HG02981 (cell line): ENCODE measurements around the gene AKT1S1.
"Not testable (repeated sequence)": the region's sequence is repeated elsewhere in the genome, so short reads cannot be mapped to it uniquely, and the experiment has no call there.

ENCODE experiments used
- ATAC-seq: cut with Tn5 transposase; IDR thresholded peaks from one replicate; pipeline ENCODE4 v1.9.1; 2021; ENCODE audit warnings: mild to moderate bottlenecking, moderate library complexity; ENCODE audit not compliant: unreplicated experiment

The AKT1S1 gene

DNA sequence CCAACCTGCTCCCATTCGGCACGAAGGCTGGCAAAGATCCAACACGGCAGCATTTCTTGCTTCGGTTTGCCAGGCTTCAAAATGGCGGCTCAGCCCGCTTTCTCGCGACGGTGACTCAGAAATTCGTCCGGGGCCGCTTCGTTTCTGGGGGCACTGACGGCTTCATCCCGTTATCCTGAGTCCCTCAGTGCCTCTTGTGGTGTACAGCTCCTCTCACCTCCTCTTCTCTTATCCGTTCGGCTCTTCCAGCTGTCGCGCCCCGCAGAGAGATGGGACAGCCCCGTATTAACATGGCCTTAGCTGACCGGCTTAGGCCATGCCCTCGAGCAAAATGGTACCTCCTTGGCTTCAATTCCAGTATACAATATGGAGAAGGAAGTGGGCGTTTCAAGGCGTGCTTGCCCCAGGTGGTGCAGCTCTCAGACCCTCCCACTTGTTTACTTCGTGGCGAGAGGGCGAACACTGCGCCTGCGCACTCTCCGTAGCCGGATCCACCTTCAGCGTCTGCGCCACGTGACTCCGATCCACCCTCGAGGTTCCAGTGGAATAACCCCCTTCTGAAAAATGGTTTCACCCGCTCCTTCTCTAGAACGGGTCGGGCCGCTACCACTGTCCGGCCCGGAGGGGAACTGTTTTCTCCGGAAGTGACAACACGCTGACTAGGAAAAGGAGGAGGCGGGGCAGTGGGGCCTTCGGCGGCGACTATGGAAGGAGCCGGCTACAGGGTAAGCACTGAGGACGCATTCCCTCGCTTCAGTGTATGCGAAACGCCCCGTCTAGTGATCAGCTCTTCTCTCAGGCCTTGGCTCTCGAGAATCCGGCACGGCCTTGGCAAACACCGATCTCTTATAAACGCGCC, at the start of gene AKT1S1, which contains the start of gene TBC1D17:
TSS of gene AKT1S1 (minus strand) at position 336 of the 859 bp plus-strand sequence. CDS start 4,060 bp downstream, outside the sequence.
TSS of gene TBC1D17 (plus strand) at position 683 of the 859 bp plus-strand sequence. CDS start at position 705, 22 bp downstream.
- peak; percentile 61 for ATAC-seq

DNA sequence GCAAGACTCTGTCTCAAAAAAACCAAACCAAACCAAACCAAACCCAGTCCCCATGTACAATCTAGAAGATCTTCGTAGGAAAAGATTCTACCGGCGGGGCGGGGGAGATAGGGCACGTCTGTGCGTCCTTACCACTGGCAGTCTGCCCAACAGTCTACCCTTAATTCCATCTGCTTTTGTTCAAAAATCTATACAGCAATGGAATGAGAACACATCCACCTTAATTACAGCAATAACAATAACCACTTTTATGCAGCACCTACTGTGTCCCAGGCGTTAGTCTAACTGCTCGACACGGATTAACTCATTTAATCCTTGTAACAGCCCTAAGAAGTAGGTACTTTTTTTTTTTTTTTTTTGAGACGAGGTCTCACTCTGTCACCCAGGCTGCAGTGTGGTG, 49.4 kb upstream of the AKT1S1 start:
- ATAC-seq, result no peak

GRCh38 chr19:49925486-49925885, 48.3 kb upstream of the AKT1S1 start:
- ATAC-seq, result no peak

GRCh38 chr19:49924881-49925210, 47.7 kb upstream of the AKT1S1 start:
- not testable (repeated sequence) for ATAC-seq

- ATAC-seq, result no peak
Measured at GRCh38 chr19:49924004-49924880, 47.1 kb upstream of the AKT1S1 start.

- no peak for ATAC-seq
Measured at GRCh38 chr19:49923055-49924003, 46.2 kb upstream of the AKT1S1 start.

DNA sequence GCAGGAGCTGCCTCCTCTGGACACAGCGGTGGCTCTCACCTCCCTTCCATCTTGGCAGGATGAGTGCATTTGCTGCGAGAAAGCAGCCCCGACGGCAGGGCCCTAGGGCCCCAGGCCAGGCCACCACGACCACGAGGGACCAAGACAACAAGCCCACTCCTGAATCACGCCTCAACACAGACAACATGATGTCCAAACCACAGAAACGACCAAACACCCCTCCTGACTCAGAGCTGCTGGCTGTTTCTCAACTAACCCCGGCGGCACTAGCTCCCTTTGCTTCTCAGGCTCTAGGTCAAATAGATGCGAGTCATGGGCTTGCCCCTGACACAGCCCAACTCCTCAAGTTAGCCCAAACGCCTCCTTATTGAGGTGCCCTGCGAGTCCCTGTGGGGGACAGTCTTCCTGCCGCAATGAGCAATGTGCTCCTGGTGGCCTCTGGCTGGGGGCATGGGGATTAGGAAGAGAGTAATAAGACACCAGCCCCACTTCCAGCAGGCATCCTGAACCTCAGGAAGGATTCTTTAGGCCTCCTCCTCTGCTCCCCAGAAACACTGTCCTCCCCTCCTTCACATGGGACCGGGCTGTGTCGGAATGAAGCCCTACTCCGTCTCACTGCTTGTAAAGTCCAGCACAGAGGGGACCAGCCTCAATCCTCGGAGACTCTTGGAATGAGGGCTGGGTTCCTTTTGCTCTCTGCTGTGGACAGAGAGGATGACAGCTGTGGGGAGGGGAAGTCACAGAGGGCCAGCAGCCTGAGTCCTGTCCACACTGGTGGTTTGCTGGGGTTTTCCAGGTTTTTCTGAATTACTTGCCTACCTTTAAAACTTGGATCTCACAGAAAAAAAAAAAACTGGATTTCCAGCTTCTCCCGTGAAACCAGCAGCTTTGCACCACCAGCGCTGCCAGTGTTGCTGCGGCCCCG, 45.0 kb upstream of the AKT1S1 start:
- ATAC-seq, result no peak

- ATAC-seq, result no peak
Measured at GRCh38 chr19:49920624-49921363, 43.6 kb upstream of the AKT1S1 start.

DNA sequence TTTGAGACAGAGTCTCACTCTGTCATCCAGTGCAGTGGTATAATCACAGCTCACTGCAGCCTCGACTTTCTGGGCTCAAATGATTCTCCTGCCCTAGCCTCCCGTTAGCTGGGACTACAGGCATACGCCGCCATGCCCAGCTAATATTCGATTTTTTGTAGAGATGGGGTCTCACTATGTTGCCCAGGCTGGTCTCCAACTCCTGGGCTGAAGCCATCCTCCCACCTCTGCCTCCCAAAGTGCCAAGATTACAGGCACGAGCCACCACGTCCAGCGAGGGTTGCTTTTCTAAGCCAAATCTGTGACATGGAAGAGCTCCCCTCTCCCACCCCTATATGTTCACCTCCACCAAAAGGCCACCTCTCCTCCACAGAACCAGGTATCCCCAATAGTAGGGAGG, 40.9 kb upstream of the AKT1S1 start:
- no peak for ATAC-seq

GRCh38 chr19:49916839-49917733, 39.9 kb upstream of the AKT1S1 start:
- ATAC-seq, result no peak

- no peak for ATAC-seq
Measured at GRCh38 chr19:49915271-49915670, 38.1 kb upstream of the AKT1S1 start.

- ATAC-seq, result no peak
Measured at GRCh38 chr19:49913720-49914119, 36.6 kb upstream of the AKT1S1 start.

DNA sequence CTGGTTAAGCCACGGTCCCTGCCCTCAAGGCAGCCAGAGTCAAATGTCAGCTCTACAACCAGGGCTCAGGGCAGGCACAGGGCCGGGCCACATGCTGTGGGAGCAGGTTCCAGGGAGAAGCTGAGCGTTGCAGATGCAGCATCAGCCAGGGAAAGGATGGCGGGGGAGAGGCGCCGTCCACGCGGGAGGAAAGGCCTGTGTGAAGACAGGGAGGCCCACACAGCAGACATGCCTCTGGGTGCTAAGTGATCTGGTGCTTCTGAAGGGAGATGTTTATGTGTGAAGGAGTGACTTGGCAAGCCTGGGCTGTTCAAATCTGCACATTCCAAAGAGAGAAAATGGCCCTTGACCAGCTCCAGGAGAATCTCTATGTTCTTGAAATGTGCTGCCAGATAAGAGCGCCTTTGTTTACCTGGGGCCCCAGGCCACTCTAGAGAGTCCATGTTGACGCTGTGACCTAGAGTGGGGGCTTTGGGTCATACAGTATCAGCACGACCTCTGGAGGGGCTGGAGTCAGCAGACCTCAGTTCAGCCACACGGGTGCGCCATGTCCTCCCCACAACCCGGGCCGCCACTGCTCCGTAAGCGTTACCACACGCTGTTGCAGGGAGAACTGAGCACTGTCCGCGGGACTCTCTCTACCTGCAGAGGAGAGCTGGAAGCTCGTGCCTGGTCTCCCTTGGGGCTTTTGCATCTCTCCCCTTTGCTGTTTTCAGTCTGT, 36.0 kb upstream of the AKT1S1 start:
- no peak for ATAC-seq

DNA sequence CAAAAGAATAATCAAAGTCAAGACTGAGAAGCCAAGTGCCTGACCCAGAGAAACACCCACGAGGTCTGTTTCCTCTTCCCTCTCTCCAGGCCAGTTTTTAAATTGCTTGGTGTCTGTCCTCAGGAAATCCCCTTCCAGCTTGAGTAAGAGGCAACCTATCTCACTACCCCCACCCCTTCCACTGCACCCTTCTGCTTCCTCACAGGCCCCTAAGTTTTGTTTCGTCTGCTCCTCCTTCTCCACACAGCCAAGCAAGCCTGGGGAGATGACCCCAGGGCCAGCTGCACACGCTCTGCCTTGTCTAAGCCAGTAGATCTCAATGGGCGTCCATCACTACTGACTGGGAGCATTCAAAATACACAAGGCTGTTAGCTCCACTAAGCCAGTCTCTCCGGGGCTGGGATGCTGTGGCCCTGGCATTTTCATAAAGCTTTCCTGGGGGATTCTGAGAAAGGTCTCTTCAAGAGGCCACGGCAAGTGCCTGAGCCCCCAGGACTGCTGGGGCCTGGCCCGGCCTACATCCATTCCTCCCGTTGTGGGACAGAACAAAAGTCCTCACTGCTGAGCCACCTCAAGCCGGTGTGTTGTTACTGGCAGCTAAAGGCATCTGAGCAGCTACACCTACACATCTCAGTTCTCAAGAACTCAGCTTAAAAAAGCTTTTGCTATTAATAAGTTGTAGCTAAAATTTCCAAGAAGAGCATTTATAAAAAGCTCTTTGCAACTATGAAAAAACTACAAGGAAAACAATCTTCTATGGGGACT, 34.4 kb upstream of the AKT1S1 start:
- ATAC-seq, result no peak

GRCh38 chr19:49910179-49910578, 33.0 kb upstream of the AKT1S1 start:
- no peak for ATAC-seq
